GM19035 (cell line): Measurements from ENCODE around the gene OTX1.
"Not testable (repeated sequence)": the region's sequence is repeated elsewhere in the genome, so short reads cannot be mapped to it uniquely, and the experiment has no call there.

ENCODE experiments used
- ATAC-seq: cut with Tn5 transposase; IDR thresholded peaks from one replicate; pipeline ENCODE4 v1.9.1; 2021; ENCODE audit not compliant: unreplicated experiment

Gene OTX1

DNA sequence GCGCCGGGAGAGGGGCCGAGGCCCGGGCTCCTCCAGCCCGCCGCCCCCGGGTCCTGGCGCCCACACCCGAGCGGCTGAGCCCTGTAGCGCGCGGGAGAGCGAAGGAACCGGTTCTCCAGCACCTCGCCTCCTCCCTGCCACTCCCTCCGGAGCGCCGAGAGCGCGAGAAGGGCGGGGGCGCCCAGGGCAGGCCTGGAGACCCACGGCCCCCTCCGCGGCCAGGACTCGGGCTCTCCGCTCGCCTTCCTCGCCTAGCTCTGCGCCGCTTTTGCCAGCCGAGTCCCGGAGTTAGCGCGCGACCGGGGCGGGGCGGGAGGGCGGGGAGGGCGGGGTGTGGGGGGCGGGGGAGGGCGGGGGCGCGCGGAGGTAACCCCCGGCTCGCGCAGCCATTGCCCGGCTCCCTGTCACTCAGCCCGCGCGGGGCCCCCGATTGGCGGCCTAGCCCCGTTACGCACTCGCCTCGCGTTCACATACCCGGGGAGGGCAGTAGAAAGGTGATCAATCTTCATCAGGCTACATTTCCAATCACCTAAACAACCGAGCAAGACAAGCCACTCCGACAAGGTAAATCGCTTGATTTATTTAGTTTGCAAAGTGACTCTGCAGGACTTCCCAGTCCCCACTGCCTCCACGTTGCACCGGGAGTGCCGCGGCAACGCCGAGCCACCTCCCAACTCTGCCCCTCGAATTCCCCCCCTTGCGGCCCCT is at the start of gene OTX1:
OTX1 (plus strand) TSS at position 497 of the 708 bp plus-strand sequence. CDS start 2,161 bp downstream, outside the sequence.
- peak; percentile 88 for ATAC-seq

DNA sequence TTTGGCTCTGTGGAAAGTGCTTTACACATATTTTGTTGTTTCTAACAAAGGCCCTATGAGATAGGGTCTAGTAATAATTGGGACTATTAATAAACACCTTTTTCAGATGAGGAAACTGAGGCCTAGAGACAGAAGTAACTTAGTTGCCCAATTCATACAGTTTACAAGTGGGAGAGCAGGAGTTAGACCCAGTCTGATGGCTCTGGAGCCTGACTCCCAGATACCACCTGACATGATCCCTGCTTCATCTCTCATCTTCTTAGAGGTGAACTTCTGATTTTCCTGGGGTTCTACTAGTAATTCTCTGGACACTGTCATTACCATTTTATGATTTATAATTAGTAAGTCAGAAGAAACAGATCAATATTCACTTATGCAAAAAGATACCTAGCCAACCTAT is 49.1 kb upstream of the OTX1 start:
- no peak for ATAC-seq

DNA sequence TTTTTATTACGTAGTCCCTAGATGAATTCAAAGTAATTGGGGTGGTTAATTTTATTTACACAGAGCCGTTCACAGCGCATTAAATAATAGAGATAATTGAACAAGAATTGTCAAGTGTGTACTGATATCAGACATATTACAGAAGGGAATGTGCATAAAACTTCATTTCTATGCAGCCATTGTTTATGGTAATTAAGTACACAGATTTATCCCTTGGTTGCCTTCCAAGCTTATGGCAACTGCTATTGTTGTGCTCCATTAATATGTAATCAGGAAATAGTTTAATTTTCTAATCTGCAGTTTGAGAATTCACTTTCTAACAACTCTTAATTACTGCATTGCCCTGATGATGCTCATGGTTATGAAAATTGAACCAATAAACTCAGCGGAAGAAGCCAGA is 47.3 kb upstream of the OTX1 start:
- ATAC-seq, result no peak

DNA sequence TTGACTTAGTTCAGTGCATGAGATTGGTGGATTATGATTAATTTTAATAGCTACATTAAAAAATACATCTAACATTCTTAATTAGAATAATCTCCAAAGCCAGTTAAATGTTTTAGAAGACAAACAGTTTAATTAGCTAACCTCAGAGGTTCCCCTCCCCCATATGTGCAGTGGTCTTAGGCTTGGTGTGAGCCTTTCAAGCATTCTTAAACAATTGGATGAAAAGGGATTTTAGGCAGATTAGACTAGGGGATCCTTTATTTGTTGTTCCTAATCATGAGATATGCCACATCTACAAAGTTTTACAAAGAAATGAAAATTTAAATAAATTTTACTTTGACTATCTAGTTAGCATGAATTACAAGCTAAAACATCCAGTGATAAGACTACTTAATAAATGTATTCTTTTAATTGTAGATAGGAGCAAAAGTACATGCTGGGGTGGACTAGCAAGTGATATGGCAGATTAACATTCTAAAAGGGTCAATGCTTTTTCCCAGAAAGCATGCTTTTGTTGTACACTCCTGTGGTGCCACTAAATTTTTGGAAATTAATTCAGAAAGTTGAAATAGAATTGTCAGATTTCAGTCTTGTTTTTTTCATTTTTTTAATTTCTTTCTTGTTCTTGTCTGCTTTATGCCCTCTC is 42.7 kb upstream of the OTX1 start:
- ATAC-seq, result no peak

DNA sequence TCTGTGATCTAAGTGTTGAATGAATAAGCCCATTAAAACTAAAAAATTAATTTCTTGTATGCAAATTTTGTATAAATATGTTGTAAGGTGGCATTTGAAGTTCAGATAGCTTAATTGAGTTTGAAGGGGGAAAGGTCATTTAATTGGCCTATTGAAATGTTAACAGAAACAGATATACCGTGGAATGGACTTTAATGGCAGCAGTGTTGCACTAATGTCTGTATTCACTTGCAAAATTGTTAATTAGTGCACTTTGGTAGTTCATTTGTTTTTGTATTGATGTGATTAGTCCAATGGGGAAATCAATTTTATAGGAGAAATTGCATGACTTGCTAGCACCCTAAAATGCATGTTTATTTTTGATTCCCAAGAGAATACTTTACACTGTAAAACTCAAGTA is 41.8 kb upstream of the OTX1 start:
- ATAC-seq, result no peak

DNA sequence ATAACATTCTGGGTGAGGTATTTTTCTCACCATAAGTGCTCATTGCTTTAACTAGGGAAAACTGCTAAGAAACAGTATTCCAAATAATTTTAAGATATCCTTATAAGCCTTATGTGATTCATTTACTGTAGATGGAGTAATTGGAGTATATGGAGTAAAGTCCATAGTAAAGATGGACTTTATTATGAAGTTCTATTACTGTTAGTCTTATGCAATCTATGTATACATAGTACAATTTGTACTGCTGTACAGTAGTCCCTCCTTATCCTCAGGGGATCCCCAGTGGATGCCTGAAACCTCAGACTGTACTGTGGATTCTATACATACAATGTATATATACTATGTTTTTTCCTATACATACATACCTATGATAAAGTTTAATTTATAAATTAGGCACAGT is 41.1 kb upstream of the OTX1 start:
- no peak for ATAC-seq

DNA sequence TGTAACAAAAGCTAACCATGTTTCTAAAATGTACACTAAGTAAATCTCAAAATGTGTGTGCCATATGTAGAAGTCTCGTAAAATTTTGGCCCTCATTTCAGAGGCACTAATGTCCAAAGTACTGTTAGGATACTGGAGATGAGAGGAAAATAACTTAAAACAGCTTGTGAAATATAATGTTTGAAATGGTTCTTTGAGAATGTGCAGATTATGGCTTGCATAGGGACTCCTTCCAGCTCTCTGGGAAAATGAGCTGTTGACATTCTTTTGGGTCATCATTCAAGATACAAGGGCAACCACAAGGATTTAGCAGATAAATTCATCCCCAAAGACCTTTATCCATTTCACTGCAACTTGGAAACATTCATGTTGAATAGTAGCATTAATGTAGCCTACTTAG is 38.1 kb upstream of the OTX1 start:
- no peak for ATAC-seq

DNA sequence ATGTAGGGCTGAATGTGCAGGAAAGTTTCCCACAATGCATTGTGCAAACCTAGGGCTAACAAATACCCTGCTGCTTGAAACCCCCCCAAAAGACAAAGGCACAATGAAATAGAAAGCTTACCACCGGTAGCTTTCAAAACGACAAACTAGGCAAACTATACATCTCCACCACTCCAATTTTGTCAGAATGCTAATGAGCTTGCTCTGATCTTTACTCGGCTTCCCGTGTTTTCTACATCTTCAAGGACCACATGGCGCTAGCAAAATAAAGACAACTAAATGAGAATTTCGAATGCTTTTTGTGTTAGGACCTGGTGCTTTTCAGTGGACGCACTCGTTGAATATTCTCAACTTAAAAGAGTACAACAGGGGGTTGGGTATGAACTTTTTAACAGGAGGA is 37.2 kb upstream of the OTX1 start:
- no peak for ATAC-seq

DNA sequence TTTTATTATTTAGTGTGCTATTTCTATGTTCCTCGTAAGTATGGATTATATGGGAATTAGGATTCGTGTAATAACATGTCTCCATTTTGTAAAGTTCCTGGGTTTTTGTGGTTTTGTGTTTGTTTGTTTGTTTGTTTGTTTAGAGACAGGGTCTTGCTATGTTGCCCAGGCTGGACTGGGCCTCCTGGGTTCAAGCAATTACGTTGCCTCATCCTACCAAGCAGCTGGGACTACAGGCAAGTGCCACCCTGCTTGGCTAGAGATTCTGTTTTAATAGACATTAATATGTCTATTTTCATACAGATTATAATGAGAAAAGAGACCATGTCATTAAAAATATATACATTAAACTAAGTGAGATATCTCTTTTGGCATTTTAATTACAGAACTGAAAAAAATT is 35.2 kb upstream of the OTX1 start:
- ATAC-seq, result no peak

DNA sequence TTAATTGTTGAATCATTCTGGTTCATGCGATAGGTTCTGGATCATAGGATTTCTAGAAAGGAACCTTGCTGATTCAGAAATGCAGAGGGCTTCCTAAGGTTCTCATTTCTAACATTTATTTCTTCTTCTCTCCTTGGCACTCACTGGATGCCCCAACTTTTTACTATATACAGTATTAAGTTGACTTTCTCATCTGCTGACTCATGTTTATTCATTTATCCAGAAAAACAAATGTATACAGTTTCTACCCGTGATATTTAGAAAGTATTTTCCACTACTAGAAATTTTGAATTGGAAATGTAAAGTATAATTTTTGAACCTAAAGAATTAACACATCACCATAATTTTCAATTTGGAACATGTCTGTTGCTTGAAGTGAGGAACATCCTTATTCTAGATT is 32.2 kb upstream of the OTX1 start:
- no peak for ATAC-seq

DNA sequence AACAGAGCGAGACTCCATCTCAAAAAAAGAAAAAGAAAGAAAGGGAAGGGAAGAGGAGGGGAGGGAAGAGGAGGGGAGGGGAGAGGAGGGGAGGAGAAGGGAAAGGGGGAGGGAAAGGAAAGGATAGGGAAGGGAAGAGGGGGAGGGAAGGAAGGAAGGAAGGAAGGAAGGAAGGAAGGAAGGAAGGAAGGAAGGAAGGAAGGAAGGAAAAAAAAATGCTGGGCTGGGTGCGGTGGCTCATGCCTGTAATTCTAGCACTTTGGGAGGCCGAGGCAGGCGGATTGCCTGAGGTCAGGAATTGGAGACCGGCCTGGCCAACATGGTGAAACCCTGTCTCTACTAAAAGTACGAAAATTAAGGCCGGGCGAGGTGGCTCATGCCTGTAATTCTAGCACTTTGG is 30.9 kb upstream of the OTX1 start:
- not testable (repeated sequence) for ATAC-seq

DNA sequence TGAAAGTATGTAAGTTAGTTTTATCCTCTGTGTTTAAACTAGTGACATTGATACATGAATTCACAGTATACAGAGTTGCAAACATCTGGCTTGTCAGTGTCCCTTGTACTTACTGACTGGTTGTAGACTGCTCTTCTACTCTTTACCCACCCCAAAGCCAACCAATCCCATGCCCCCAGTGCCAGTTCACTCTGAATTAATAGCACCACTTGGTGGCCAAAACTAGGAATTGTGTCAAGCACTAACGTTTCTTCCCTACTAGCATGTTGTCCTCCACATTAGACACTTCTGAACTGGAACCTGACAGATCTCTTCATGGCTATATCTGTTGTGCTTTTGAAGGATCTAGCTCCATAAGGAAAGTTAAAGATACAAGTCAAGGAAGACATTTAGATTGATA is 27.2 kb upstream of the OTX1 start:
- no peak for ATAC-seq

DNA sequence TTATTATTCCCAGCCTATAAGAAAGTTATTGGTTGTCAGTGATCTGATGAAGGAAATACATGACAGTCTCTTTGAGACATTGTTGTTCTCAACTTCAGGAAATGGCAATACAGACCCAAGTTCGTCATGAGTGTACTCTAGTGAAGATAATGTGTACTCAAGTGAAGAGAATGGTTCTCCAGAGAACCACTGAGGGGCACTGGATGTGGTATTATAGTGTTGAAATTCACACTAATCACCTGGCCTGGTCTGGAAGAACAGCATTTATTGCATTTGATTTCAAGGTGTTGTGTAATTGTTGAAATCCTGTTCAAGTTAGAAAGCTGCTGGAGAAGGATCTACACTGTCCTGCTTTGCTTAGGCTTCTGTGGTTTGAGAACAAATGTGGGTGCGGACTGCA is 23.4 kb upstream of the OTX1 start:
- ATAC-seq, result no peak

DNA sequence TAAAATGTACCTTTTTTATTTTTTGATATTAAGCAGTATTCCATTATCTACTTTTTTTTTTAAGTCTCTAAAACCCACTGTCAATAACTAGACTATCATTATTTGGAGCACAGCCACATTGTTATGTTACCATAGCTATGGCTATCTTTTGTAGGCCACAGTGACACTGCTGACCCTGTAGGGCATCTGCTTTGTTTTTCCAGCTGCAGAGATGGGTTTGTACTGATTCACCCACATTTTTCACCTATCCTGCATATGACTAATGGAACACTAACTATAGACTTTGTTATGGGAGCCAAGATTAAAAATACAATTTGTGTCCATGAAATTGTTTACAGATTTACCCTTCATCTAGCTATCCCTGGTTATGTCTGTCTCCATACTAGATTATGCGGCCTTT is 21.6 kb upstream of the OTX1 start:
- no peak for ATAC-seq

DNA sequence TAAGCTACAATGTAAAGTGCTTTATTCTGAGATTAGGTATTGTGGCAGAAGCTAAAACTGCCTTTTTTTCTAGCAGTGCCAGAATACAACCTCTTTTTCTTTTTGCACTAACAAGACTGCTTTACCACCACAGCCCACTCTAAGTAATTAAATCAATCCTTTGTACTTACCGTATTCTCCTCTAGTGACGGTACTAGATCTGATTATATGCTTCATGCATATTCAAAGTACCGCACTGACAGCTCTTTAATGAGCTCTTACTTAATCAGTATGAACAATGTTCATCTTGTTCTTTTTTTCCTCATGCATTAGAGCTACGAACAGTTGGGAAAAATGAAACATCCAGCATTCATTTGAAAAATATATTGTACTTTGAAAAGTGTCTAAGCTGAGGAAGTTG is 16.1 kb upstream of the OTX1 start:
- ATAC-seq, result no peak

DNA sequence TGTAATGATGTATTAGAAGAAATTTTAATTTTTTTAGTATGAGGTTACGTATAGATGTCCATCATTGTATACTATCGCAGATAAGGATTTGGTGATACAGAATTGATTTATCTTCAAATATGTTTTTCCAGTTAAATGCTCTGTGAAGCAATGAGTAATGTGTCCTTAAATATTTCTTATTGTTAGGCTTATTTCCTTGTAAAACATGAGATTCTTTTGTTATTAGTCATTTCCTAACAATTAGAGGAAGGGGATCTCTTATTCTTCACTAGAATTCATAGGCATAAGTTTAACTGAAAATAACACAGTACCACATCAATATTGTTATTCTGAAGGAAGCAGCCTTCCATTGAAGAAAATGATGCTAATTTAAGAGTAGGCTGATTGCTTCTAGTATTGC is 15.5 kb upstream of the OTX1 start:
- ATAC-seq, result no peak

DNA sequence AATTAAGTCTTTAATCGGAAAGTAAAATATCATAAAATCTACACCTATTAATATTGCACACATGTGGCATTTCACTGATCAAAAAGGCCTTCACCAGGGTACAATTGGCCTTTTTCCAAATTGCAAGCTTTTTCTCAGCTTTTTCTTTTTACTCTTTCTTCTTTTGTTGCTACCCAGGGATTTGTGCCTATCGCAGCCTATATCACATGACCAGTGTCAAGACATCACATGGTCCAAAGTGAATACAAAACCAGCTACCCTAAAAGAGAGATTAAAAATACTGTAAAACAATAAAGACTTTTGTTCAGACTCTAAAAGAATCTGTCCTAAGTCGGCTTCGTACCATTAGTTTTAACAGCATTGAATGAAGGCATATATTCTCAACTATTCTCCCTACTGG is 15.0 kb upstream of the OTX1 start:
- no peak for ATAC-seq

DNA sequence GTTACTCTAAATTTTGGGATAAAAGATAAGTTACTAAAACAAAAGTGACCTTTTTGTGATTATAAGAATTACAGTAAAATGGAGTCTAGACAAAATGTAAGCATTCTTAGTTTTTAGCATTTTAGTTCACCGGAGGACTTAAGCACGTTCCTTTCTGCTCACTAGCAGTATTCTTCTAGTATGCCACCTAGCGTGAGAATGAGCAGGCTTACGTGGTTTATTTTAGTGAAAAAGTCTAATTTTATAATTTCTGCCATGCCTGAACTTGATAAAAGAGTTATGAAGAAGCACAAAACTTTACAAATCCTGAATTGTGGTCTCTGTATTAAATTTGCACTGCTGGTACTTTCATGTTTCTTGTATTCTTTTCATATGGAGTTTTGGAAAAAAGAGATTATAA is 12.6 kb upstream of the OTX1 start:
- no peak for ATAC-seq

DNA sequence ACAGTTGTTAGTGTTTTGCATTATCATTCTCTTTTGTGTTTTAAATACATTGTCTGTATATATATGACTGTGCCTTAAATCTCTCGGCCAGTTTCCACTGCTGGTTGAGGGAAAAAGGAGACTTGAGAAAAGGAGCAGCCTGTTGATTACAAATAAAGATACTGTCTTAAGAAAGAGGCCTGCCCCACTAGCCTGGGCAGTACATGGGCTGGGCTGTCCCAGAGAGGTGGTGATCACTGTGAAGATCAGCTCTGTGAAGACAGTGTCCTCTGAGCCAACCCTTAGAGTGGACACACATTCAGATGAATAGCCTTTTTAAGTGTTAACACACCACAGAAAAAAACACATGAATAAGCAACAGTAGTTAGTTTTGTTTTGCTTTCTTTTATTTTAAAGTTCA is 10.0 kb upstream of the OTX1 start:
- no peak for ATAC-seq

DNA sequence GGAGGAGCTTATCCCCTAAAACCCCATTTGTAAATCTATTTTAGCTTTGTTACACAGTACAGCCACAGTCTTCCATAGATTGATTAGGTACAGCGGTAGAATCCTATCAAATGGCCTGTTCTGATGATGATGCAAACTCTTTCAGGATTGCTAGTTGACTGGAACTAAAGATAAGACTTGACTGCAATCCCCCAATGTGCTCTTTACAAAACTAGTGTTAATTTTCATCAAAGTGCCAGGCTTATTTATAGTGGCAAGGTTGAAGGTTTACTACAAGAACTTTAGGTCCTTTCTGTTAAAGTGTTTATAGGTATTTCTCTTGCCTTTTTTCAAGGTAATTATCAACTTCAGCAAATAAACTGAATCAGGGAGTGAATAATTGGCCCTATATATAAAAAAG is 9.0 kb upstream of the OTX1 start:
- ATAC-seq, result no peak

DNA sequence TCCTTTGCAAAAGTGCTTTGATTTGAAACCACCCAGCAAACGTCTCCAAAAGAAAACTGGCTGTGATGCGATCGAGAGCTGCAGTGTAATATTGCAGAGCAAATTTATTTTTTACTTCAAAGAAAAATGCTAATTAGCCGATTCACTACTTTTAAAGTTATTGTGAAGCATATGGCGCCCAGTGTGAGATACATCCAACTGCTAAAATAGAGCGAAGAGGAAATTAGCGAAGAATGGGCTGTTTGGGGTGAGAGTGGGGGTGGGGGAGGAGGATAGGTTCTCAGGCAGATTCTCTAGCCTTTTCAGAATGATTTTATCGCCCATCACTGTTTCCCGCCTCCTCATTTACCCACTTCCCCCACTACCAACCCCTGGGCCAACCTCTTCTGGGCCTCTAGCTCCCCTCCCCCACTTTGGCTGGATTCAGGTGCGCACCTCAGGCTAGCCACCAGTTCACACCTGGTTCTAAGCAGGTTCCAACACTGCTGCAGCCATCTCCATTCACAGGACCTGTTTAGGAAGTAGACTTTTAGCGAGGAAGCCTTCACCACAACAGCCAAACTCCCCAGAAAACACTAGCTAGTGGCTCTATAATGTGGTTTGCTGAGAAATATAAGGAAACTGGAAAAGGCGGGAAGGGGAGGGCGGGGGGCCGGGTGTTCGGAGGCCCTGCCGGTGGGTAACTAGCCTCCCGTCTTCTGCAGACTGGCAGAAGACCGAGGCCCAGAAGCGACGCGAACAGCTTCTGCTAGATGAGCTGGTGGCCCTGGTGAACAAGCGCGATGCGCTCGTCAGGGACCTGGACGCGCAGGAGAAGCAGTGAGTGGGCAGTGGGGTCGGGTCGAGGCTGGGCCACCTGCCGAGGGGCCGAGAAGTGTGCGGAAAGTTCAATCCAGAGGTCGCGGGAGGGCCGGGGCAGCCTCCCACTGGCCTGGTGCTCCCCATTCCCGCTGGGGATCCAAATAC is 6.0 kb upstream of the OTX1 start:
- ATAC-seq, result no peak

DNA sequence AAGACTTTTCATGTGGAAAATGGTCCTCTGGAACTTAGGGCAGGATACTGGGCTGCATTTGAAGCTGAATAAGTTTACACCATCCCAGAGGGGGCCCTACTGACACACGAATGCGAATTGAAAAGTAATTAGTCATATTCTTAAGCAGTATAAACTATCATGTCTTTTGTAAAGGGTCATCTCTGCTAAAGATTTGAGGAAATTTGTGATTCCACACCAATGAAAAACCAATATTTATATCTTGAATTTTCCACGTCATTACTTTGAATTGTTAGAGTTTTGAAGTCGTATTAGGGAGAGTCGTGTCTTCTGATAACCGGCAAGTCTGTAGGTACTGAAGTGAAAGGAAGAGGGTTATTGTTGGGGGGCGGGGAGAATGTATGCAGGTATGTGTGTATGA is 4.1 kb upstream of the OTX1 start:
- no peak for ATAC-seq
